GM12878 (cell line): ENCODE measurements around the gene GOPC. TPM values are rescaled to one million over a fixed set of nuclear protein-coding genes. Genes with fewer than 3 reads are reported as not detected.

Experiments used
- ATAC-seq: fragments of 200-7000 bp; cut with Tn5 transposase; 3 replicates; pipeline ENCODE4 v1.9.1; 2020; ENCODE audit warnings: mild to moderate bottlenecking, moderate library complexity
- BruUV-seq: library from RNA; stranded (reverse); fragments of 400-500 nt; replicated peaks from 2 replicates; lab custom pipeline; 2021; lab: Mats Ljungman, UMichigan
- CTCF ChIA-PET: fragments of 300-600 bp; sonication (Branson Sonifier 250); formaldehyde crosslinking; extraction: SDS; loops from one replicate; lab custom pipeline; 2021; ENCODE audit warnings: inconsistent platforms; lab: Yijun Ruan, JAX
- POLR2A ChIA-PET: fragments of 350-600 bp; formaldehyde crosslinking; extraction: SDS; loops from one replicate; lab custom pipeline; 2021; ENCODE audit warnings: inconsistent platforms; lab: Charles Lee
- RAD21 ChIA-PET: fragments of 300-600 bp; sonication (Branson Sonifier 250); formaldehyde crosslinking; loops from one replicate; lab custom pipeline; 2023; ENCODE audit warnings: antibody characterized with exemption; ENCODE audit not compliant: unreplicated experiment; lab: Charles Lee
- SMC1A ChIA-PET: fragments of 300-600 bp; sonication (Branson Sonifier 250); formaldehyde crosslinking; loops from one replicate; lab custom pipeline; 2023; ENCODE audit not compliant: unreplicated experiment, uncharacterized antibody; lab: Charles Lee
- DNase-seq: peaks from one replicate; pipeline ENCODE4 v3.0.0-alpha.2; 2011; ENCODE audit warnings: low read depth, low spot score
- FAIRE-seq: peaks from 3 replicates; lab custom pipeline; 2011; peaks lifted over from hg19 to GRCh38; lab: Jason Lieb, UNC
- H2AFZ ChIP-seq: 2 replicates; pipeline ENCODE4 v1.6.0; 2011; ENCODE audit warnings: low read depth, low read length, control low read depth; ENCODE audit not compliant: control insufficient read depth
- H3K27ac ChIP-seq: 2 replicates; pipeline ENCODE4 v1.5.1; 2011; ENCODE audit warnings: control low read depth; ENCODE audit not compliant: control insufficient read depth, insufficient read depth
- H3K27me3 ChIP-seq, 2 experiments: replicated peaks in 1 of 2; 2 replicates each; pipeline versions ENCODE4 v1.6.0 to v1.6.1; 2011; ENCODE audit warnings: low read length in 1 of 2; ENCODE audit not compliant: control insufficient read depth in 2 of 2, insufficient read depth in 2 of 2
- H3K36me3 ChIP-seq, 2 experiments: 2 replicates each; pipeline ENCODE4 v1.5.1; 2011; ENCODE audit warnings: low read length in 1 of 2; ENCODE audit not compliant: control insufficient read depth in 2 of 2, insufficient read depth in 2 of 2
- H3K4me1 ChIP-seq: 2 replicates; pipeline ENCODE4 v1.6.1; 2011; ENCODE audit warnings: mild to moderate bottlenecking, low read length, moderate library complexity, mixed read lengths; ENCODE audit not compliant: control insufficient read depth, insufficient read depth
- H3K4me2 ChIP-seq: 2 replicates; pipeline ENCODE4 v1.6.0; 2011; ENCODE audit warnings: control low read depth; ENCODE audit not compliant: control insufficient read depth, insufficient read depth
- H3K4me3 ChIP-seq: fragments of 200-600 bp; sonication (generic); 2 replicates; pipeline ENCODE4 v1.5.1; 2016
- H3K79me2 ChIP-seq: 2 replicates; pipeline ENCODE4 v1.6.0; 2011; ENCODE audit warnings: low read length; ENCODE audit not compliant: control insufficient read depth, insufficient read depth
- H3K9ac ChIP-seq: 2 replicates; pipeline ENCODE4 v1.8.0; 2011; ENCODE audit warnings: low read length, control low read depth, mixed read lengths; ENCODE audit not compliant: control insufficient read depth, insufficient read depth
- H3K9me3 ChIP-seq: replicated peaks from 3 replicates; pipeline ENCODE4 v1.5.1; 2011; ENCODE audit warnings: mild to moderate bottlenecking, low read length; ENCODE audit not compliant: control insufficient read depth, insufficient read depth
- H4K20me1 ChIP-seq: 2 replicates; pipeline ENCODE4 v1.6.0; 2011; ENCODE audit not compliant: control insufficient read depth, insufficient read depth
- ASH2L ChIP-seq: fragments of 300-600, 200-600 bp; sonication (generic); IDR thresholded peaks from 2 replicates; pipeline ENCODE4 v1.6.1; 2017; ENCODE audit warnings: low read depth, mild to moderate bottlenecking, borderline replicate concordance
- HDAC6 ChIP-seq: fragments of 200-600 bp; sonication (generic); IDR thresholded peaks from one replicate; pipeline ENCODE4 v1.8.0; 2017; ENCODE audit warnings: antibody characterized with exemption; ENCODE audit not compliant: unreplicated experiment
- IRF3 ChIP-seq: fragments of 450-650 bp; IDR thresholded peaks from 2 replicates; pipeline ENCODE4 v1.6.1; 2014; ENCODE audit warnings: mild to moderate bottlenecking
- KLF5 ChIP-seq: fragments of 450-650 bp; IDR thresholded peaks from 2 replicates; pipeline ENCODE4 v1.6.1; 2014; ENCODE audit warnings: mild to moderate bottlenecking; ENCODE audit not compliant: partially characterized antibody
- PAX8 ChIP-seq: fragments of 450-650 bp; IDR thresholded peaks from 2 replicates; pipeline ENCODE4 v1.6.1; 2017; ENCODE audit warnings: mild to moderate bottlenecking, moderate library complexity
- SP1 ChIP-seq: IDR thresholded peaks from one replicate; pipeline ENCODE4 v1.6.1; 2011; ENCODE audit warnings: low read depth, low read length
- SUPT20H ChIP-seq: IDR thresholded peaks from 2 replicates; pipeline ENCODE4 v1.6.1; 2011; ENCODE audit warnings: low read depth, mild to moderate bottlenecking, low read length, moderate library complexity, borderline replicate concordance; ENCODE audit not compliant: control insufficient read depth
- ZNF217 ChIP-seq: fragments of 450-650 bp; IDR thresholded peaks from 2 replicates; pipeline ENCODE4 v1.6.1; 2017; ENCODE audit warnings: antibody characterized with exemption, mild to moderate bottlenecking
- WGBS: methylation state at CpG from one replicate; pipeline ENCODE4 v1.1.6; 2016; ENCODE audit warnings: low lambda C conversion rate; ENCODE audit not compliant: insufficient replicate concordance, insufficient coverage; ENCODE audit errors: missing lambda C conversion rate; 5-methylcytosine and 5-hydroxymethylcytosine counted together
- in situ Hi-C: fragments of 300-500 bp; cut with MboI; formaldehyde crosslinking; loops from 9 replicates; pipeline ENCODE4 v1.14.3; 2018; ENCODE audit warnings: mixed read lengths
- intact Hi-C: fragments of 100-400 bp; cut with micrococcal nuclease; formaldehyde crosslinking; loops from one replicate; pipeline ENCODE4 v1.14.2; 2022; ENCODE audit not compliant: unreplicated experiment
- polyA plus RNA-seq, 11 experiments: library from polyadenylated mRNA; depleted of rRNA in 4 of 11; unstranded in 6 of 11; stranded (reverse) in 5 of 11; fragments of >200 nt; fragmentation: Nextera tagmentation in 4 of 11; fragmentation: Illumina TruSeq in 1 of 11; extraction: Ambion mirVana in 4 of 11; extraction: Trizol in 1 of 11; gene quantifications; 1 replicate in 1 of 11; 2 replicates in 10 of 11; pipeline versions ENCODE4 v1.2.1 to v1.2.3, GENCODE V29; 2011 to 2016; ENCODE audit warnings: inconsistent platforms in 2 of 11, missing spikeins in 2 of 11, low read depth in 1 of 11
- total RNA-seq, 4 experiments: library from RNA; depleted of rRNA in 3 of 4; stranded (reverse); fragments of >200 nt in 3 of 4; fragmentation: Illumina TruSeq in 1 of 4; extraction: Trizol in 1 of 4; gene quantifications; 2 replicates each; pipeline versions ENCODE4 v1.2.1 to v1.2.3, GENCODE V29; 2013 to 2021

The GOPC gene
- total and polyA plus RNA-seq, 10 of the 15 experiments (the other 5 are each of a cell fraction or from before 2014, with no cell fraction given), result 5.8 to 28.5 (median 18.0) TPM

GRCh38 chr6:117545161-117545595 lies 57.1 kb downstream of the GOPC start:
- no peak for DNase-seq
- TF ChIP-seq IRF3 (no peak), ASH2L (no peak), KLF5 (no peak), SP1 (no peak), PAX8 (no peak), ZNF217 (no peak), HDAC6 (no peak)
- H3K27me3 ChIP-seq, result no peaks in the 10 kb centered on the region
- ChIA-PET CTCF (interaction anchor here (0.6 kb wide), 1 partner anchor 94 kb away, joined by 3 read pairs; no protein-coding TSS in a partner anchor), SMC1A (interaction anchor here (1.3 to 1.7 kb wide), 2 partner anchors 9 to 10 kb away, joined by 3 to 4 read pairs; no protein-coding TSS in a partner anchor), POLR2A (no interaction called here), RAD21 (interaction anchor here (1.3 kb wide), 1 partner anchor 67 kb away, joined by 7 read pairs; no protein-coding TSS in a partner anchor)
- no peak overlapping the region for H3K4me3 ChIP-seq
- H3K9me3 ChIP-seq, result no peaks in the 10 kb centered on the region
- peaks cover 16% of the 10 kb centered on the region for H3K4me1 ChIP-seq
- in situ Hi-C loops (no loop called here), intact Hi-C loops (no loop called here)
- no peaks in the 10 kb centered on the region for H3K79me2 ChIP-seq
- no TSS peak for BruUV-seq
- 98% methylated on average over 4 of the region's 4 CpGs for WGBS
- no peak overlapping the region for H3K27ac ChIP-seq
- H3K9ac ChIP-seq, result no peak overlapping the region
- no peak for FAIRE-seq
- no peaks in the 10 kb centered on the region for H4K20me1 ChIP-seq
- no peak overlapping the region for H3K4me2 ChIP-seq
- H2AFZ ChIP-seq, result no peak overlapping the region
- no peaks in the 10 kb centered on the region; a peak in 2 of 4 replicates for H3K36me3 ChIP-seq
- ATAC-seq, result no peak

- intact Hi-C loops, result no loop called here
- ChIA-PET SMC1A (interaction anchor here (1.3 to 1.7 kb wide), 2 partner anchors 9 to 10 kb away, joined by 3 to 4 read pairs; no protein-coding TSS in a partner anchor), CTCF (interaction anchor here (0.6 kb wide), 1 partner anchor 94 kb away, joined by 3 read pairs; no protein-coding TSS in a partner anchor), RAD21 (no interaction called here), POLR2A (no interaction called here)
- no peaks in the 10 kb centered on the region for H3K79me2 ChIP-seq
- H3K4me3 ChIP-seq, result no peak overlapping the region
- no peak overlapping the region for H2AFZ ChIP-seq
- in situ Hi-C loops, result no loop called here
- H3K9me3 ChIP-seq, result no peaks in the 10 kb centered on the region
- ATAC-seq (no peak), FAIRE-seq (no peak), DNase-seq (no peak)
- H3K9ac ChIP-seq, result no peak overlapping the region
- H3K4me2 ChIP-seq, result no peak overlapping the region
- no TSS peak for BruUV-seq
- H4K20me1 ChIP-seq, result no peaks in the 10 kb centered on the region
- H3K27ac ChIP-seq, result no peak overlapping the region
- no peaks in the 10 kb centered on the region; a peak in 2 of 4 replicates for H3K36me3 ChIP-seq
- no peaks in the 10 kb centered on the region for H3K27me3 ChIP-seq
- no peak for TF ChIP-seq HDAC6
- TF ChIP-seq SUPT20H, result no peak
- WGBS, result 43% methylated on average over 3 of the region's 3 CpGs
- peaks cover 16% of the 10 kb centered on the region for H3K4me1 ChIP-seq
Observed at GRCh38 chr6:117544716-117545115, 57.6 kb downstream of the GOPC start.
